Liver (tissue), 9 donors: ENCODE measurements around the gene CHRNA9. TPM values are rescaled to one million over a fixed set of nuclear protein-coding genes. Genes with fewer than 3 reads are reported as not detected.

Experiments used
- DNase-seq: peaks from one replicate; pipeline ENCODE4 v3.0.0-alpha.2; 2017; ENCODE audit warnings: low spot score
- H3K27ac ChIP-seq, 2 donors: one replicate each; pipeline ENCODE4 v1.7.0; 2013; ENCODE audit warnings: inconsistent platforms in 2 of 2, low read length in 2 of 2, control low read depth in 1 of 2, low read depth in 1 of 2, mild to moderate bottlenecking in 1 of 2
- H3K27me3 ChIP-seq, 4 donors: one replicate each; pipeline versions ENCODE4 v1.6.1 to v1.7.0; 2013; ENCODE audit warnings: low read length in 3 of 4, inconsistent platforms in 1 of 4, mild to moderate bottlenecking in 1 of 4, moderate library complexity in 1 of 4; ENCODE audit not compliant: control insufficient read depth in 4 of 4, insufficient read depth in 4 of 4
- H3K36me3 ChIP-seq, 4 donors: one replicate each; pipeline versions ENCODE4 v1.6.1 to v1.7.0; 2013; ENCODE audit warnings: low read length in 3 of 4, mild to moderate bottlenecking in 3 of 4, low read depth in 1 of 4, moderate library complexity in 1 of 4; ENCODE audit not compliant: control insufficient read depth in 4 of 4, insufficient read depth in 3 of 4
- H3K4me1 ChIP-seq, 4 donors: one replicate each; pipeline versions ENCODE4 v1.6.1 to v1.7.0; 2013; ENCODE audit warnings: low read length in 3 of 4, mild to moderate bottlenecking in 3 of 4, moderate library complexity in 1 of 4; ENCODE audit not compliant: control insufficient read depth in 4 of 4, insufficient read depth in 4 of 4
- H3K4me3 ChIP-seq, 3 donors: one replicate each; pipeline versions ENCODE4 v1.6.1 to v1.7.0; 2013; ENCODE audit warnings: low read length in 3 of 3, control low read depth in 1 of 3, low read depth in 1 of 3, mild to moderate bottlenecking in 1 of 3
- H3K9ac ChIP-seq, 2 donors: one replicate each; pipeline ENCODE4 v1.7.0; 2013; ENCODE audit warnings: low read length in 2 of 2, mild to moderate bottlenecking in 2 of 2, moderate library complexity in 2 of 2, control low read depth in 1 of 2, low read depth in 1 of 2
- H3K9me3 ChIP-seq, 4 donors: one replicate each; pipeline versions ENCODE4 v1.6.1 to v1.7.0; 2013; ENCODE audit warnings: low read length in 3 of 4; ENCODE audit not compliant: control insufficient read depth in 4 of 4
- EGR1 ChIP-seq, 2 donors: IDR thresholded peaks; 2 replicates each; pipeline ENCODE4 v1.6.1; 2016 to 2018; ENCODE audit warnings: antibody characterized with exemption in 2 of 2, low read depth in 2 of 2
- FOXA1 ChIP-seq: IDR thresholded peaks from 2 replicates; pipeline ENCODE4 v1.6.1; 2016; ENCODE audit warnings: antibody characterized with exemption
- FOXA2 ChIP-seq: IDR thresholded peaks from 2 replicates; pipeline ENCODE4 v1.6.1; 2016; ENCODE audit warnings: antibody characterized with exemption
- GABPA ChIP-seq, 2 donors: IDR thresholded peaks in 1 of 2; conservative IDR thresholded peaks in 1 of 2; 2 replicates each; pipeline ENCODE4 v1.6.1; 2016; ENCODE audit warnings: antibody characterized with exemption in 2 of 2, mild to moderate bottlenecking in 1 of 2, moderate library complexity in 1 of 2
- HNF4A ChIP-seq, 2 donors: conservative IDR thresholded peaks; 2 replicates each; pipeline ENCODE4 v1.6.1; 2016; ENCODE audit warnings: antibody characterized with exemption in 2 of 2, mild to moderate bottlenecking in 2 of 2
- HNF4G ChIP-seq: IDR thresholded peaks from 2 replicates; pipeline ENCODE4 v1.6.1; 2016; ENCODE audit warnings: antibody characterized with exemption
- JUND ChIP-seq, 2 donors: IDR thresholded peaks; 2 replicates each; pipeline ENCODE4 v1.6.1; 2016; ENCODE audit warnings: antibody characterized with exemption in 2 of 2
- MAX ChIP-seq: IDR thresholded peaks from 2 replicates; pipeline ENCODE4 v1.6.1; 2016; ENCODE audit warnings: antibody characterized with exemption
- NR2F2 ChIP-seq: IDR thresholded peaks from 2 replicates; pipeline ENCODE4 v1.6.1; 2016; ENCODE audit warnings: antibody characterized with exemption
- RAD21 ChIP-seq, 2 donors: IDR thresholded peaks; 2 replicates each; pipeline ENCODE4 v1.6.1; 2016; ENCODE audit warnings: antibody characterized with exemption in 2 of 2, mild to moderate bottlenecking in 2 of 2
- REST ChIP-seq: IDR thresholded peaks from 2 replicates; pipeline ENCODE4 v1.6.1; 2016; ENCODE audit warnings: antibody characterized with exemption, mild to moderate bottlenecking
- RXRA ChIP-seq, 2 donors: IDR thresholded peaks; 2 replicates each; pipeline ENCODE4 v1.6.1; 2017 to 2018; ENCODE audit warnings: antibody characterized with exemption in 2 of 2, mild to moderate bottlenecking in 1 of 2
- SP1 ChIP-seq: IDR thresholded peaks from 2 replicates; pipeline ENCODE4 v1.6.1; 2018; ENCODE audit warnings: antibody characterized with exemption, mild to moderate bottlenecking
- TAF1 ChIP-seq: conservative IDR thresholded peaks from 2 replicates; pipeline ENCODE4 v1.6.1; 2016; ENCODE audit warnings: antibody characterized with exemption, mild to moderate bottlenecking
- YY1 ChIP-seq: IDR thresholded peaks from 2 replicates; pipeline ENCODE4 v1.6.1; 2016; ENCODE audit warnings: antibody characterized with exemption, mild to moderate bottlenecking
- ZBTB33 ChIP-seq: IDR thresholded peaks from 2 replicates; pipeline ENCODE4 v1.6.1; 2016; ENCODE audit warnings: antibody characterized with exemption
- WGBS: extraction: QIAGEN DNeasy Blood & Tissue Kit; methylation state at CpG from one replicate; pipeline ENCODE4 v1.1.7; 2013; 5-methylcytosine and 5-hydroxymethylcytosine counted together
- polyA plus RNA-seq, 2 donors: library from polyadenylated mRNA; stranded (reverse) in 1 of 2; unstranded in 1 of 2; fragments of 200-250 nt in 1 of 2; fragments of >200 nt in 1 of 2; fragmentation: Nextera tagmentation in 1 of 2; extraction: Ambion mirVana in 1 of 2; gene quantifications; one replicate each; pipeline versions ENCODE4 v1.2.1 to v1.2.3, GENCODE V29; 2013 to 2015
- total RNA-seq, 2 donors: library from RNA; depleted of rRNA; stranded (reverse); fragments of >200 nt; gene quantifications; one replicate each; pipeline ENCODE4 v1.2.3, GENCODE V29; 2014
- TF ChIP-seq, protein P1 (sequence below): IDR thresholded peaks from 2 replicates; pipeline ENCODE4 v1.6.1; 2016; ENCODE audit warnings: antibody characterized with exemption
- TF ChIP-seq, protein P2 (sequence below): fragments of 150-350 bp; IDR thresholded peaks from 2 replicates; pipeline ENCODE4 v1.5.1; 2017; ENCODE audit warnings: improper control_type of control experiment, low read depth, low read length; ENCODE audit not compliant: missing input control
- donor health status: healthy.
- donor health status: healthy.
- donor health status: healthy.
- donor health status: healthy.
- donor health status: healthy.

CHRNA9 gene
- total and polyA plus RNA-seq, 4 donors = not detected

DNA sequence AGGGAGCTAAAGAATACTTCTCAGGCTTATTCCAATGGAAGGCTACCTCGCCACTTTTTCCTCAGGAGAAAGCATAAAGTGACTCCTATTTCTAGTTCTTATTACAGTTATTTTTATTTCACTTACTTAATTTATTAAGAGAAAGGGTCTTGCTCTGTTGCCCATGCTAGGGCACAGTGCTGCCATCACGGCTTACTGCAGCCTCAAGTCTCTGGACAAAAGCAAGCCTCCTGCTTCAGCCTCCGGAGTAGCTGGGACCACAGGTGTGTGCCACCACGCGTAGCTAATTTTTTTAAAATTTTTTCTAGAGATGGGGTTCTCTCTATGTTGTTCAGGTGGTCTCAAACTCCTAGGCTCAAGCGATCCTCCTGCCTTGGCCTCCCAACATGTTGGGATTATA, 36.0 kb upstream of the CHRNA9 start:
- H3K27me3 ChIP-seq = no peaks in the 10 kb centered on the region
- TF ChIP-seq YY1 = no peak
- no peak for TF ChIP-seq SP1
- TF ChIP-seq FOXA2 = no peak
- no peak for TF ChIP-seq ZBTB33
- TF ChIP-seq, protein P1, sequence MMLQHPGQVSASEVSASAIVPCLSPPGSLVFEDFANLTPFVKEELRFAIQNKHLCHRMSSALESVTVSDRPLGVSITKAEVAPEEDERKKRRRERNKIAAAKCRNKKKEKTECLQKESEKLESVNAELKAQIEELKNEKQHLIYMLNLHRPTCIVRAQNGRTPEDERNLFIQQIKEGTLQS = no peak
- no peak for TF ChIP-seq REST
- TF ChIP-seq RAD21 (IDR thresholded peaks at IDR 0.05) = no peak
- no peak for TF ChIP-seq EGR1 (IDR thresholded peaks at IDR 0.05; ENCODE audit: low read depth in 2 of 2)
- TF ChIP-seq TAF1 = no peak
- TF ChIP-seq JUND (IDR thresholded peaks at IDR 0.05) = no peak
- no peak for TF ChIP-seq FOXA1
- TF ChIP-seq HNF4A (conservative IDR thresholded peaks at IDR 0.05) = no peak
- TF ChIP-seq MAX = no peak
- no peak for TF ChIP-seq NR2F2
- no peak for TF ChIP-seq HNF4G
- TF ChIP-seq, protein P2, sequence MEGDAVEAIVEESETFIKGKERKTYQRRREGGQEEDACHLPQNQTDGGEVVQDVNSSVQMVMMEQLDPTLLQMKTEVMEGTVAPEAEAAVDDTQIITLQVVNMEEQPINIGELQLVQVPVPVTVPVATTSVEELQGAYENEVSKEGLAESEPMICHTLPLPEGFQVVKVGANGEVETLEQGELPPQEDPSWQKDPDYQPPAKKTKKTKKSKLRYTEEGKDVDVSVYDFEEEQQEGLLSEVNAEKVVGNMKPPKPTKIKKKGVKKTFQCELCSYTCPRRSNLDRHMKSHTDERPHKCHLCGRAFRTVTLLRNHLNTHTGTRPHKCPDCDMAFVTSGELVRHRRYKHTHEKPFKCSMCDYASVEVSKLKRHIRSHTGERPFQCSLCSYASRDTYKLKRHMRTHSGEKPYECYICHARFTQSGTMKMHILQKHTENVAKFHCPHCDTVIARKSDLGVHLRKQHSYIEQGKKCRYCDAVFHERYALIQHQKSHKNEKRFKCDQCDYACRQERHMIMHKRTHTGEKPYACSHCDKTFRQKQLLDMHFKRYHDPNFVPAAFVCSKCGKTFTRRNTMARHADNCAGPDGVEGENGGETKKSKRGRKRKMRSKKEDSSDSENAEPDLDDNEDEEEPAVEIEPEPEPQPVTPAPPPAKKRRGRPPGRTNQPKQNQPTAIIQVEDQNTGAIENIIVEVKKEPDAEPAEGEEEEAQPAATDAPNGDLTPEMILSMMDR = no peak
- TF ChIP-seq RXRA (IDR thresholded peaks at IDR 0.05) = no peak
- no peak for DNase-seq
- H3K4me3 ChIP-seq = no peak overlapping the region
- H3K9me3 ChIP-seq = no peaks in the 10 kb centered on the region
- no peaks in the 10 kb centered on the region for H3K4me1 ChIP-seq
- no peaks in the 10 kb centered on the region for H3K36me3 ChIP-seq
- no peak overlapping the region for H3K9ac ChIP-seq
- 94% methylated on average over 6 of the region's 6 CpGs for WGBS
- H3K27ac ChIP-seq = no peak overlapping the region

DNA sequence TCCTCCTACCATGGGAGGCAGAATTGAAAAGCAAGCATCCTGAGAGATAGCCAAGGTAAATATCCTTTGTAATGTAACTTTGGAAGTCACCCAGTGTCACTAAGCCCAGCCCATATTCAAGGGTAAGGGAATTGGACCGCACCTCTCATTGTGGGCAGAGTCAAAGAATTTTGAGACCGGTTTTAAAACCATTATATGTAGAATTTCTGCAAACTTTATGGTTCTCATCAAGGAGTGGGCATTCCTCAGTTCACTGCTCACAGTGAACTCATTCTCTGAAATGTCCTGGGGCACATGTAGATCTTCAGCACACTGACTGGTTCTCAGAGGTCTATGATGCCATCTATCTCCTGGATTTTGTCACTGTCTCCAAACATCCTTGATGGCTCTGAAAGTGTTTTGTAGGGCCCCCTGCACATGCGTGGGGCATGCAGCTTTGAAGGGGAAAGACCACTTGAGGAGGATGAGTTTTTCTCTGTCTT, 35.3 kb upstream of the CHRNA9 start:
- DNase-seq = no peak
- Histone ChIP-seq H3K27ac (no peak overlapping the region), H3K9ac (no peak overlapping the region), H3K4me1 (no peaks in the 10 kb centered on the region), H3K27me3 (no peaks in the 10 kb centered on the region), H3K9me3 (no peaks in the 10 kb centered on the region), H3K36me3 (no peaks in the 10 kb centered on the region), H3K4me3 (no peak overlapping the region)
- WGBS = 36% methylated on average over 3 of the region's 3 CpGs
- TF ChIP-seq ZBTB33 = no peak
- TF ChIP-seq GABPA (IDR thresholded peaks at IDR 0.05 in 1 of 2, conservative IDR thresholded peaks at IDR 0.05 in 1 of 2) = no peak
- TF ChIP-seq FOXA2 = peak; percentile 63
- TF ChIP-seq HNF4G = no peak
- peak in 1 of 2 donors; percentile 6 for TF ChIP-seq HNF4A (conservative IDR thresholded peaks at IDR 0.05)
- TF ChIP-seq FOXA1 = peak; percentile 33
- no peak for TF ChIP-seq TAF1
